BLaER1 treated with 17β-estradiol and CSF1 and Interleukin-3, amounts not matched to agents 10 nM and 100 nM (cell line): ENCODE measurements around the gene PDE4B.
"Not testable (repeated sequence)": the region's sequence is repeated elsewhere in the genome, so short reads cannot be mapped to it uniquely, and the experiment has no call there.

Source experiments
- H3K27ac ChIP-seq, 11 experiments: shearing (Covaris generic); formaldehyde crosslinking; 2 replicates each; pipeline ENCODE4 v1.8.1; 2022
- H3K27me3 ChIP-seq, 11 experiments: shearing (Covaris generic); formaldehyde crosslinking; 2 replicates each; pipeline ENCODE4 v1.8.1; 2022
- H3K36me3 ChIP-seq, 11 experiments: shearing (Covaris generic); formaldehyde crosslinking; 2 replicates each; pipeline ENCODE4 v1.8.1; 2022
- H3K4me1 ChIP-seq, 10 experiments: shearing (Covaris generic); formaldehyde crosslinking; 2 replicates each; pipeline ENCODE4 v1.8.1; 2022
- H3K4me2 ChIP-seq, 11 experiments: shearing (Covaris generic); formaldehyde crosslinking; 2 replicates each; pipeline ENCODE4 v1.8.1; 2022
- H3K4me3 ChIP-seq, 10 experiments: shearing (Covaris generic); formaldehyde crosslinking; 2 replicates each; pipeline ENCODE4 v1.8.1; 2022
- H3K9ac ChIP-seq, 11 experiments: shearing (Covaris generic); formaldehyde crosslinking; 2 replicates each; pipeline ENCODE4 v1.8.1; 2022
- H3K9me3 ChIP-seq, 11 experiments: shearing (Covaris generic); formaldehyde crosslinking; replicated peaks in 1 of 11; 2 replicates each; pipeline ENCODE4 v1.8.1; 2022
- H4K20me1 ChIP-seq, 11 experiments: shearing (Covaris generic); formaldehyde crosslinking; 2 replicates each; pipeline ENCODE4 v1.8.1; 2022
- Cebpa-rat ChIP-seq, 11 experiments: shearing (Covaris generic); IDR thresholded peaks; 2 replicates each; pipeline ENCODE4 v1.8.1; 2022

Gene PDE4B

DNA sequence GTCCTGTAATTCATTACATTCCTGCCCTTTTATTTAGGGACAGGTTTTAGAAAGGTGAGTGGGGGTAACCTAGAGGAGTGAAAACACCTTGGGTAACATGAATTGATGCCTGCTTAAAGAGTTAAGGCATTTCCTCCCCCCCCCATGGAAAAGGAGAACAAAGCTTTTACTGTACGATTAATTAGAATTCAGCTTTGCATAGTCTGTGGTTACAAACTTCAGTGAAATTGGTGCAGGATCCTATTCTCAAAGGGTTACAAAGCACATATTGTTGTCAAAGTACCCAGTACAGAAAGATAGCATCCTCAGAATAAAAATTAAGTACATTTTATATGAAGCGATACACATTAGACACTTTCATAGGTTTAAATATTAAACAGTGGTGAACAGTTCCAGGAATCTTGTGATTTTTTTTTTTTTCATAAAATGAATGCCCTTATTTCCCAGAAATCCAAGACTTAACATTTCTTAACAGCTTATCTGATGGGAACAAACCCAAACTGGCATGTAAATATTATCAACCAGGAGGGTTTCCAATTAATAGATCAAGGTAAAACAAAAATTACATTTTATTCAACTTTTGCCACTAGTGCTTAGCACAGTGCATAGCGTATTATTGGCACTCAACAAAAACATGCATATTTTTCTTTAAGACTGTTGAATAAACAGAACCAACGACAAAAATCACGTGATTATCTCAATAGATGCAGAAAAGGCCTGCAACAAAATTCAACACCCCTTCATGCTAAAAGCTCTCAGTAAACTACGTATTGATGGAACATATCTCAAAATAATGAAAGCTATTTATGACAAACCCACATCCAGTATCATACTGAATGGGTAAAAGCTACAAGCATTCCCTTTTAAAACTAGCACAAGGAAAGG is 172.7 kb downstream of the PDE4B start:
- Histone ChIP-seq H3K36me3 (no peaks in the 10 kb centered on the region), H3K9ac (no peak overlapping the region), H3K4me1 (0 out of 20 replicates have a peak, but pooled peaks cover 0 to under 1% (median 0%) of the 10 kb centered on the region in 10 experiments), H3K4me2 (no peak overlapping the region), H3K9me3 (0 out of 22 replicates have a peak, but pooled peaks cover 0 to 6% (median 0%) of the 10 kb centered on the region in 11 experiments), H3K4me3 (no peak overlapping the region), H3K27me3 (no peaks in the 10 kb centered on the region), H4K20me1 (no peaks in the 10 kb centered on the region), H3K27ac (no peak overlapping the region)
- no peak for TF ChIP-seq Cebpa-rat (IDR thresholded peaks at IDR 0.05)

DNA sequence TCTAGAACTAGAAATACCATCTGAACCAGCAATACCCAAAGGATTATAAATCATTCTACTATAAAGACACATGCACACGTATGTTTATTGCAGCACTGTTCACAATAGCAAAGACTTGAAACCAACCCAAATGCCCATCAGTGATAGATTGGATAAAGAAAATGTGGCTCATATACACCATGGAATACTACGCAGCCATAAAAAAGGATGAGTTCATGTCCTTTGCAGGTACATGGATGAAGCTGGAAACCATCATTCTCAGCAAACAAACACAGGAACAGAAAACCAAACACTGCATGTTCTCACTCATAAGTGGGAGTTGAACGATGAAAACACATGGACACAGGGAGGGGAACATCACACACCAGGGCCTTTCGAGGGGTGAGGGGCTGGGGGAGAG is 174.8 kb downstream of the PDE4B start:
- not testable (repeated sequence) for H3K4me2 ChIP-seq, H3K36me3 ChIP-seq, H3K4me1 ChIP-seq, H3K27me3 ChIP-seq, H3K9me3 ChIP-seq, H3K4me3 ChIP-seq, H3K9ac ChIP-seq, H3K27ac ChIP-seq, H4K20me1 ChIP-seq

DNA sequence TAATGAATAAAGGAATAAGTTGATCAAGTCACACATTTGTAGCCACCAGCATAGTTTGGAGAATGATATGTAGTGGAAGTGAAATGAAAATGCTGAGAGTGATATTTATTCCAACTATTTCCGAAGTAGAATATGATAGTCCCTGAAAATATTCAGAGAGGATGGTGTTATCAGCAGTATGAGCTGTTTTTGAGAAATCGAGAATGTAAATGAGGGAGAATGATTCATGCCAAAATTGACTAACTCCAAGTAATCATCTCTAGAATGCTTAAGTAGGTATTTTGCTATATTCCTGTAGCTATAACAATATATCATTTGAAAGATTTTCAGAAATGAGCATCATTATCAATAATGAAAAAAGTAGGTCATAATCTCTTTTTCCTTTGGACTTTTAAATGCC is 178.9 kb downstream of the PDE4B start:
- H3K27ac ChIP-seq = no peak overlapping the region
- H3K4me3 ChIP-seq = no peak overlapping the region
- H4K20me1 ChIP-seq = no peaks in the 10 kb centered on the region
- no peaks in the 10 kb centered on the region for H3K27me3 ChIP-seq
- no peak for TF ChIP-seq Cebpa-rat (IDR thresholded peaks at IDR 0.05)
- H3K4me2 ChIP-seq = no peak overlapping the region
- no peaks in the 10 kb centered on the region for H3K4me1 ChIP-seq
- H3K9ac ChIP-seq = no peak overlapping the region
- no peaks in the 10 kb centered on the region for H3K36me3 ChIP-seq
- H3K9me3 ChIP-seq = peaks cover 22 to 30% (median 23%) of the 10 kb centered on the region in 11 experiments

DNA sequence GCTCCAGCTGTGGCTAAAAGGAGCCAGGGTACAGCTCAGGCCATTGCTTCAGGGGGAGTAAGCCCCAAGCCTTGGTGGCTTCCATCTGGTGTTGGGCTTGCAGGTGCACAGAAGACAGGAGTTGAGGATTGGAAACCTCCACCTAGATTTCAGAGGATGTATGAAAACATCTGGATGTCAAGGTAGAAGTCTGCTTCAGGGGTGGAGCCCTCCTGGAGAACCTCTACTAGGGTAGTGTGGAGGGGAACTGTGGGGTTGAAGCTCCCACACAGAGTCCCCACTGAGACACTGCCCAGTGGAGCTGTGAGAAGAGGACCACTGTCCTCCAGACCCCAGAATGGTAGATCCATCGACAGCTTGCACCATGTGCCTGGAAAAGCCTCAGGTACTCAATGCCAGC is 183.0 kb downstream of the PDE4B start:
- Histone ChIP-seq H3K4me3 (no peak overlapping the region; a peak in 1 of 20 replicates), H3K9ac (no peak overlapping the region), H4K20me1 (no peaks in the 10 kb centered on the region), H3K9me3 (peaks cover 29 to 37% (median 33%) of the 10 kb centered on the region in 11 experiments), H3K4me1 (no peaks in the 10 kb centered on the region), H3K27me3 (no peaks in the 10 kb centered on the region), H3K4me2 (no peak overlapping the region), H3K36me3 (no peaks in the 10 kb centered on the region), H3K27ac (no peak overlapping the region)
- no peak for TF ChIP-seq Cebpa-rat (IDR thresholded peaks at IDR 0.05)

DNA sequence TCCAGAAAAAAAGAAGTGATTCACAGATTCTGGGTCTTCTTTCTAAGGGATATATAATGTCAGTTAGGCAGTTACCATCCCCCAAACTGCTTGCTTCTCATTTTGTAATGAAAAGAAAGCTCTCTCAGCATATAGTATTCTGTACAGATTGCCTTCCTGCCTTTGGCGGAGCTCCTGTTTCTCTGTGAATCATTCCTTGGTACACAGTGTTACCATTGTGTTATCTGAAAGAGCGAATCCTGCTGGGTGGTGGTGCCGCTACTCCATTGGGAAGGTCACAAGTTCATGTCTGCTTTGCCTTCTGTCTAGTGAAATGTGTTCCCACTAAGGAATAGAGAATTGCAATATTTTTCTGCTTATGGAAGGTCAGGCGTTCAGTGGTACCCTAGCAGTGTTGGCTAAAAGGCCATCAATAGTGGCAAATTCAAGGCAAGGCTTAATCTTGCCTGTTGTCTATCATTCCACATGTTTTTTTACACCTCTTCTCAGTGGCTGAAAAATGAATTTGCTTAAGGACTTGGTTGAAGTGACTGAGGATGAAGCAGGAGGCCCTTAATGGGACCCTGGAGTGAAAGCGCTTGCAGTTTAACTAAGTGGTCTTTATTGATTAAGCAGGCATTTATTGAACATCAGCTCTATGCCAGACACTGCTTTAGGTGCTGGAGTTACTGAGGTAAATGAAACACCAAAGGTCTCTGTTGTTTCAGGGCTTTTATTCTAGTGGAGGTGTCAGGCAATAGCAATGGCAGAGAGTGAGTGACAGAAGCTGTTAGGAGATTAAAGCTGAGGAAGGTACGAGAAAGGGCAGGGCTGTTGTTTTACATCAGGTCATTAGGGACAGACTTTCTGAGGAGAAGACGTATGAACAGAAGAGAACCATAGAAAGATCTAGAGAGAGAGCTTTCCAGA is 186.7 kb downstream of the PDE4B start:
- H3K9ac ChIP-seq = no peak overlapping the region
- H3K36me3 ChIP-seq = no peaks in the 10 kb centered on the region
- no peaks in the 10 kb centered on the region for H4K20me1 ChIP-seq
- H3K9me3 ChIP-seq = peaks cover 28 to 34% (median 32%) of the 10 kb centered on the region in 11 experiments
- H3K4me1 ChIP-seq = peaks cover 0 to 6% (median 0%) of the 10 kb centered on the region in 10 experiments; a peak in 2 of 20 replicates
- no peaks in the 10 kb centered on the region for H3K27me3 ChIP-seq
- H3K27ac ChIP-seq = no peak overlapping the region
- no peak overlapping the region for H3K4me3 ChIP-seq
- no peak for TF ChIP-seq Cebpa-rat (IDR thresholded peaks at IDR 0.05)
- no peak overlapping the region for H3K4me2 ChIP-seq

- H3K4me1 ChIP-seq = peaks cover 0 to 6% (median 0%) of the 10 kb centered on the region in 10 experiments; a peak in 2 of 20 replicates
- no peak for TF ChIP-seq Cebpa-rat (IDR thresholded peaks at IDR 0.05)
Measured at GRCh38 chr1:65980237-65980636, 187.5 kb downstream of the PDE4B start.

GRCh38 chr1:65983500-65983899 is 190.8 kb downstream of the PDE4B start:
- no peak overlapping the region for H3K9ac ChIP-seq
- peaks cover 0 to 8% (median 4%) of the 10 kb centered on the region in 10 experiments; a peak in 5 of 20 replicates for H3K4me1 ChIP-seq
- no peak for TF ChIP-seq Cebpa-rat (IDR thresholded peaks at IDR 0.05)
- H4K20me1 ChIP-seq = no peaks in the 10 kb centered on the region
- no peak overlapping the region for H3K27ac ChIP-seq
- H3K27me3 ChIP-seq = no peaks in the 10 kb centered on the region
- H3K36me3 ChIP-seq = no peaks in the 10 kb centered on the region
- H3K4me3 ChIP-seq = no peak overlapping the region
- H3K4me2 ChIP-seq = no peak overlapping the region
- no peaks in the 10 kb centered on the region for H3K9me3 ChIP-seq

More at GRCh38 chr1:65980237-65980636, 187.5 kb downstream of the PDE4B start:
- Histone ChIP-seq H3K9me3 (peaks cover 19 to 25% (median 24%) of the 10 kb centered on the region in 11 experiments), H3K4me2 (no peak overlapping the region), H3K9ac (no peak overlapping the region), H4K20me1 (no peaks in the 10 kb centered on the region), H3K36me3 (no peaks in the 10 kb centered on the region), H3K4me3 (no peak overlapping the region), H3K27me3 (no peaks in the 10 kb centered on the region), H3K27ac (no peak overlapping the region)

DNA sequence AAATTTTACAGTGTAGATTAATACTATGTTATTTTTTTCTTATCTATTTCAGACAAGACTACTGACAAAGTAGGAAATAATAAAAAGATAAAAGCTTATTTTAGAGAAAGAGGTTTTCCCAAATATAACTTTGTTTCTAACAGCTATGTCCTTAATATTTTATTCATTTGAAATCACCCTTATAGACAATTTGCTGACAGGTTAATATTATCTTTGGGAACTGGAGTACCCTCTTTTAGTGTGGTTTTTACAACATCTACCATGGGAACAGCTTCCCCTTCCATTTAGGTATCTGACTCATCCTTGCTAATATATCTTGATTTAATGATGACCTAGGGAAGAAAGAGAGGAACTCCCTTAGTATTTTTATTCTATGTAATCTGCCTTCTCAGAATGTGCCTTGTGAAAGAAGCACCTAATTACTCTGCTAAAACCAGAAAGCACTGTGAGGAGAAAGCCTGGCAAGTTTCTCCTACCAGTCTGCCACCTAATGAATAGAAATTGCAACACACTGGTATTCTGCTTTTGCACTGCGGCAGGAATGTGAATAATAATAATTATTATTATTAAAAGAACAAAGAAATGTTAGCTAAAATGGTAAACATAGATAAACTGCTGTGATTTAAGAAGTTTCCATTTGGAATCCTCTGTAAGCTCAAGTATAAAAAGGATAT is 192.8 kb downstream of the PDE4B start:
- Histone ChIP-seq H3K27me3 (no peaks in the 10 kb centered on the region), H3K27ac (no peak overlapping the region), H3K4me3 (no peak overlapping the region), H3K9ac (no peak overlapping the region), H3K4me2 (peak overlapping the region in 1 of 11 experiments; percentile 28; a peak in 2 of 22 replicates), H3K4me1 (peaks cover 0 to 8% (median 4%) of the 10 kb centered on the region in 10 experiments; a peak in 5 of 20 replicates), H3K9me3 (no peaks in the 10 kb centered on the region), H3K36me3 (no peaks in the 10 kb centered on the region), H4K20me1 (no peaks in the 10 kb centered on the region)
- no peak for TF ChIP-seq Cebpa-rat (IDR thresholded peaks at IDR 0.05)

DNA sequence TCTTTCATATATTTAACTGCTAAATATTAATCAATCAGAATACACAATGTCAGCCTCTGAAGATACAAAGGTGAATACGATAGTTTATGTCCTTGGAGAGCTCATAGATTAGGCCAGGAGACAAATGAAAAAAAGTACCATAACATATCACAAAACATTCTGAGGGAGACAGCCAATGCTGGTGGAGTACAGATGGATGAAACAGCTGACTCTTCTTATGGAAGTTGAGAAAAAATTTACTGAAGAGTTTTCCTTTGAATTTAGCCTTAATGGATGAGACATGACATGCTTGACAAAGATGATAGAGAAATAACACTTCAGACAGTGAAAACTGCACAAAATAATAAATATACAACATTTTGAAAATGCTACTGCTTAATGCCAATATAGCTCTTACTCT is 193.5 kb downstream of the PDE4B start:
- peaks cover 0 to 8% (median 4%) of the 10 kb centered on the region in 10 experiments; a peak in 5 of 20 replicates for H3K4me1 ChIP-seq
- H4K20me1 ChIP-seq = no peaks in the 10 kb centered on the region
- no peak overlapping the region for H3K9ac ChIP-seq
- H3K4me3 ChIP-seq = no peak overlapping the region
- no peaks in the 10 kb centered on the region for H3K9me3 ChIP-seq
- peak overlapping the region in 1 of 11 experiments; percentile 28; a peak in 1 of 22 replicates for H3K4me2 ChIP-seq
- H3K27me3 ChIP-seq = no peaks in the 10 kb centered on the region
- no peak for TF ChIP-seq Cebpa-rat (IDR thresholded peaks at IDR 0.05)
- H3K36me3 ChIP-seq = no peaks in the 10 kb centered on the region
- no peak overlapping the region for H3K27ac ChIP-seq
